CD1c-positive myeloid dendritic cell (primary cell): ENCODE measurements around the gene CCDC141.

Source experiments
- DNase-seq: peaks from one replicate; pipeline ENCODE4 v3.0.0-alpha.2; 2016; ENCODE audit errors: extremely low spot score

The CCDC141 gene

DNA sequence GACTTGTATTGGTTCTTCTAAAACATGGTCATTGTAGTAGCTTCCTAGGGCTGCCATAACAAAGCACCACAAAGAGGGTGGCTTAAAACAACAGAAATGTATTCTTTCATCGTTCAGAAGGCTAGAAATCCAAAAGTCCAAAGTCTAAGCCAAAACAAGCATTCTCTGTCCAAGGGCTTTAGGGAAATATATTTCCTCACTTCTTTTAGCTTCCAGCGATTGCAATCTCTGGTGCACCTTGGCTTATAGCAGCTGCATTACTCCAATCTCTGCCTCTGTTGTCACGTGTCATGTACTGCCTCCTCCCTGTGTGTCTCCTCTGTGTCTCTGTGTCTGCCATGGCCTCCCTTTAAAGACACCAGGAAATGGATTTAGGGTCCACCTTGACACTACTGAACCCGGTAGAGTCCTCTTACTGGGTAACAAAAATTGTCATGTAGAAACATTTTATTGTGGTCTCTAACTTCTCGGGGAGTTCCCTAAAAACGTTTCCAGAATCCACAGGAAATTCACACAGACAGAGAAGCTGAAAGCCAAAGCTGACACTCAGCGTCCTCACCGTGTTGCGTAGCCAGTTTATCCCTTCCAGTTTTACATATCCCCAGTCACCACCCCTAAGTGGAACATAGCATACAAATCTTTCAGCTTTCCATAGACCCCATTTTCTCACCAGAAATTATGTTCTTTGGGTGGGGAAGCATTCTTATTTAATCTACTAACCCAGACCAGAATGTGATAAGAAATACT is 222.0 kb downstream of the CCDC141 start:
- DNase-seq, result no peak

DNA sequence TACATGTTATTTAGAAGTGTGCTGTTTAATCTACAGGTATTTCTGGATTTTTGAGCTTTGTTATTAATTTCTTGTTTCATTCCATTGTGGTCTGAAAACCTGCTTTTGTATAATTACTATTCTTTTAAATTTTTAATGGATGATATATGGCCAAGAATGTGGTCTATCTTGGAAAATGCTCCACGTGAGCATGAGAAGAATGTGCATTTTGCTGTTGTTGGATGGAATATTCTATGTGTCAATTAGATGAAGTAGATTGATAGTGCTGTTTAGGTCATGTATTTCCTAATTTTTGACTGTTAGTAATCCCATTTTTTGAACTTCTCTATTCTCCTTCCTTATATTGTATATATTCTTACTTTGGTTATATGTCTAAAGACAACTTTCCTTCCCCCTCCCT is 222.8 kb downstream of the CCDC141 start:
- DNase-seq, result no peak

DNA sequence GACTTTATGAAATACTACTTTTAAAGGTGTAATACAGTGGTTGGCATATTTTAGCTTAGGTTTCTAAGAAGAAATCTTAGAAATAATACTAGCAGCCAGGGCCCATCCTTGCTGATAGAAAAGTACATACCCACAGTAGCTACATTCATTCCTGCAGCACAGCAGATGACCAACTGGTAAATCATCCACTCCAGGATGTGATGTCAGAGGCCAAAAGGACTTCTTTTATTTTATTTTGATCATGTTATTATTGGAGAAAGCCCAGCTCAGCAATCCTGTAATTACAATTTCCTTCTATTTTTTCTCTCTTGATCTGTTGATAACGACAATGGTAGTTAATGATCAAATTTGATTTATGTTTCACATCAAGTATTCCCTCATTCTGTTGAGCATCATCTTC is 224.8 kb downstream of the CCDC141 start:
- DNase-seq, result no peak

DNA sequence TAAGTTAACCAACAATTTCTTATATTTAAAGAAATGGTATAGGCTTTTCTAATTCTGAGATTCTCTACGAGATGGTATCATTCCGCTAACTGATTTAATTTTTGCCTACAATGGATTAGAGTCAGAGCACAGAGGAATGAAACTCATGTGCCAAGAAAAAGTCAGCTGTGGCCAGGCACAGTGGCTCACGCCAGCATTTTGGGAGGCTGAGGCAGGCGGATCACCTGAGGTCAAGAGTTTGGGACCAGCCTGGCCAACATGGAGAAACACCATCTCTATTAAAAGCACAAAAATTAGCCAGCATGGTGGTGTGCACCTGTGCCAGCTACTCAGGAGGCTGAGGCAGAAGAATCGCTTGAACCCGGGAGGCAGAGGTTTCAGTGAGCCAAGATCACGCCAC is 225.8 kb downstream of the CCDC141 start:
- no peak for DNase-seq

DNA sequence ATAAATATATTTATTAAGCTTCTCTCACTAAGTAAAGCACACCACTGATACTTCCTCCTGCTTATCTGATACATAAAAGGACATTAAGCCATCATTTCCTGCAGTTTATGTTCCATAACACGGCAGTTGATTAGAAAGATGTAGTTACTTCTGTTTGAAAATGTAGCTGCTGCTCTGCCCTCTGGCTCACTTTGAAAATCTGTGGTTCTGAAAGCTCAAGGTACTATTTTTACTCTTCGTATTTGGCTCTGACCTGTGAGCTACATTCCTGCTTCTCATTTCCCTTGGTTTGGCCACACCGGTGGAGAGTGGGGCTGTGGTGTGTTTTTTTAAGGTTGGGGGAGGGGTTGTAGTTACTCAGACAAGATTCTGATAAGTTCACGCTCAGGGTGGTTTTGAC is 229.9 kb downstream of the CCDC141 start:
- DNase-seq, result no peak

DNA sequence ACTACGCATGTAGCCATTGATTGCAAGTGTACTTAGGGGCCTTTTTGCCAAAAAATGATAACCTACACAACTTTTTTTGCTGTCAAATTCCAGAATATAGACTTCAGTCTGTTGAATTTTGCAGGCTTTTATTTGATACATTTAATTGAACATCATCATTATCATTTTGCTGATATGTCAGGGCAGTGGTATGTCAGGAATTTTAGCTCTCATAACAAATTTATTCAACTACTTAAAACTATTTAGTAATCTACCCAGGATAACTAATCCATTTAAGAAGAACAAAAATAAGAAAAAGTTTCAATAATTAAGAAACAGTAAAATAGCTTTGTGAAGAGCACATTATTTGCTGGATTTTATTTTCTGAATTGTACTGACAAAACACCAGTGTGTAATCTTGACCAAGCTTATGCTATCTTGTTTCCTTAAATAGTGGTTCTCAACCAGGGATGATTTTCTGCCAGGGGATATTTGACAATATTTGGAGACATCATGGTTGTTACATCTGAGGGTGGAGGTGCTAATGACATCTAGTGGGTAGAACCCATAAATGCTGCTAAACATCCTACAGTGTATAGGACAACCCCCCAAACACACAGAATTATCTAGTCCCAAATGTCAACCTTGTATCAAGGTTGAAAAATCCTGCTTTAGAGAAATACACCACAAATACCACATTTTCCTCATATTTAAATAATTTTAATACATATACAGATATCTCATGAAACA is 230.6 kb downstream of the CCDC141 start:
- DNase-seq, result no peak

DNA sequence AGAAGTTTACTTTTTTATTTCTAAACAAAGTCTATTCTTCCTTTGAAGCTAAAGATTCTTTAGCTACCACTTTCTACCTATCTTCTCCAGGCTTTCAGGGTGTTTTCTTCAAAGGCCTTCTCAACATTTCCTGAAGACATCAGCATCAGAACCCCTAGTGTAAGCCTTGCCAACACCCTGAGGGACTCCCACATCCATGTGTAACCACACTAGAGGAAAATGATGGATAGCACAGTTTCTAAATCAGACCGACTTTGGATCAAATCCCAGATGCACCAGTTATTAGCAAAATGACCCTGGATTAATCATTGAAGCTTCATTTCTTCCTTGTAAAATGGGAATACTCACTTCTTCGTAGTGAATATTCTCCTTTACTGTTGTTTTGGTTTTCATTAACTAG is 238.0 kb downstream of the CCDC141 start:
- no peak for DNase-seq

DNA sequence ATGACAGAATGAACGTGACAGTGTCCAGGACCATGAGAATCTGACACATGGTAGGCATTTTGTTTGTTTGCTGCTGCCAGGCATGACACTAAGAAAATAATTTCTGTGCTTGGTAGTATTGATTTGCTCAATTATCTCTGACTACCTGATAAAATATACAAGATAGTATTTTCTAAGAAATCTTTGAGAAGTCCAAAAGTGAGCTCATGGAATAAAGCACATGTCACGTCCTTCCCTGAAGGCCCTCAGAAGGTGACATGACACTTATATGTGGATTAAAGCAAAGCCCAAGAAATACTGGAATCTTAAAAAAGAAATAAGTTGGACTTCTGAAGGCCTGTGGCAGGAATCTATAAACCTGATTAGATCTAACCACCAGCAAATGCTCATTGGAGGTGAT is 238.9 kb downstream of the CCDC141 start:
- DNase-seq, result no peak

DNA sequence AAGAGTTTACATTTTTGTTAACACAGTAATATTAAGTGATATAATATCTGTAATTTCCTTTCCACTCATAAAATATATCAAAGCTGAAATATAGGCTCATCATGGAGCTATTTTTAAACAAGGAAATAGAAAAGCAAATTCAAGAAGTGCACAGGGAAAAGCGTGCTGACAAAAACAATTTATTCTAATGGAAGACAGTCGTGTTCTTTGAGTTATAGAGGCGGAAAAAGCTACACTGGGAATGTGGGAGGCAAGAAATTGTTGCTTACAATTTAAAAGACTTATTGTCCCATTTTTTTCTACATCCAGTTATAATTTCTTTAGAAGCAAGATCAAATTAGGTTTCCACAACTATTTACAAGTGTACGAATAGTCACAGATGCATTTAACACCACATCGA is 239.5 kb downstream of the CCDC141 start:
- no peak for DNase-seq

DNA sequence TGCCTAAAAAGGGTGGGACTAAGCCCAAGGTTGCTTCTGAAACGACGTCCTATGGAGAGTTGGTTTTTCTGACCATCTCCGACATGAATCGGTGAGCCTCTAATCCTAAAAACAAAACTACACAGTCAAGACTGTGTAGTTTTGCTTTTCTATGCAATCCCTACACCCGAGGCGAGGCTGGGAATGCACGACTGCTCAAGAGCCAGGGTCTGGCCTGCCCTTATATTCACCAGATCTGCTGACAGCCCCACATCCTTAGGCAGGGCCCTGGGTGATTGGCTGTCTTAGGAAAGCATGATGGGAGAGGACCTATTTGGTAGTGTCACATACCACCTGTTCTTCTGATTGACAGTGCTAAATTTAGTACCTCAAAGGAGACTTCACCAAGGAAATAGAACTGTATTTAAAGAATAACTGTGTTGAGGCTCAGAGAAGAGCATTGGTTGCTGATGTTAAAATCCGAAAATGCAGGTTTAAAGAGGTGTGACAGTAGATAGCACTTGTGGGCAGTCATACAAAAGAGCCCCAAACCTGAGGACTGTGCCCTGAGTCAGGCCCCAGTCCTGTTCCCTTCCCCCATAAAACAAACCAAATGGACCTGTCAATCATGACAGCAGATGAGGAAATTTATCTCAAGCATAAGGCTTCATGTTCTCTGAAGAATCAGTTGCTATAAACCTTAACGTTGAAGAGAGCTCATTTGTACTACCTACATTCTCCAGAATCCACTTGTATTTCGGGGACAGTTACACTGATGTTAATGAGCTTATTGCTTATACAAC is 242.5 kb downstream of the CCDC141 start, which contains the start of gene TTN:
Gene TTN, minus strand, starts transcription at position 197 of the 782 bp plus-strand sequence. CDS start 2,781 bp downstream, outside the sequence.
- DNase-seq, result no peak

DNA sequence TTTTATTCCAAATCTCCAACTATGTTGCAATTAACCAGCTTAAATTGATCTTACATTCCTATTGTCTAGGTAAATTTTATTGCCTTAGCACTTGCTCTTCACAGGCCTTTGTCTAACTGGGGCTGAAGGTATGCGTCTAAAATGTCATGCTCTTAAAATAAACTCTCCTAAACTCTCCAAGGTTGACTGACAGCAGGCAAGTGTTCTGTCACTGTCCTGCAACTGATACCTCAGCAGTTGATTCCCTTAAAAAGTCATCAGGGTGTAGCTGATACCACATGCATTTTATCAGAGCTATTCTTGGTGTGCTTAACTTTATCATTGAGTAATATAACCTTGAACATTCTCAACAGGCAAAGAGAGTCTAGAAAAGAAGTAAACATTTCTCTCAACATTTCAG is 243.4 kb downstream of the CCDC141 start:
- DNase-seq, result no peak

DNA sequence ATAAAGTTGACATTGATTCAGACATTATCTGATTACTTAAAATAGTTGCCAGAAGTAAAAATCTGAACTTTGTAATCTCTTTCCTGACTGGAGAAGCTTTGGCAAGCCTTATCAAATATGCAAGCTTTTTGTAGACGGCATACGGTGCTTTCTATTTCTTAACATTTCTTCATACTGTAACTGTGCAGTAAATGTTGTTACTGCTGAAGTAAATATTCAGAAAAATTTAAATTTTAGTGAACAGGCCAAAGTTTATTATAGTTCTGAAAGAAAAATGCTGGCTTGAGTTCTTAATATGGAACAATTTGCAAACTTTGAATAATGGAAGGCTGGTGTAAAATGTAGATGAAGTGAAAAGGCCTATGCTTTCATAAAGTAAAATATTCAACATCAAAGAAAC is 244.5 kb downstream of the CCDC141 start:
- DNase-seq, result no peak

DNA sequence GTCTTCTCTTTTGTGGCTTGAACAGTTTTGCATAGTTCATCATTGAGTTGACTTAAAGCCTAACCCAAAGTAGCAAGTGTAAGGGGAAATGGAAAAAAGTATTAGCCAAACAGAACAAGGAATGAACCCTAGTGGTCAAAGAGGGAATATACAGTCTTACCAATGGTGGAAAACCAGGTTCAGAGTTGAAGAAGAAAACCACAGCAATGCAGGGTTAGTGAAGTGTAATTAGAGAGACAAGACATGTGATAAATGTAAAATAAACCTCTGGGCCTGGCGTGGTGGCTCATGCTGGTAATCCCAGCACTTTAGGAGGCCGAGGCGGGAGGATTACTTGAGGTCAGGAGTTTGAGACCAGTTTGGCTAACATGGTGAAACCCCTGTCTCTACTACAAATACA is 245.1 kb downstream of the CCDC141 start:
- DNase-seq, result peak; percentile 25

DNA sequence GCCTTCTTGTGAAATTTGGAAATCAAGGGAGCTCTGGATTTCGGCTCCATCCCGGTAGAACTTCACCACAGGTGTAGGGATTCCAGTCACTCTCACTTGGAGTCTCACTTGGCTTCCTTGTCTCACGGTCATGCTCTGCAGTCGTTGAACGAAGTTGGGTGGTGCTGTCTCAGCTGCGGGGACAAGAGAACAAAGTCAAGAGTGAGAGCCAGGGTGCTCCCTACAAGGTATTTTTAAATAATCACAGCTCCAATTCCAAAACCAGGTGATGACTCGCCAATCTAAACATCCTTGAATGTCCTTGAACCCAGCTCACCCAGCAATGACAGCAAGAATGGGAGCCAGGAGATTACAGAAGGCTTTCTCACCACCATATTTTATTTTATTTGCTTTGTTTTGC is 249.4 kb downstream of the CCDC141 start:
- no peak for DNase-seq

DNA sequence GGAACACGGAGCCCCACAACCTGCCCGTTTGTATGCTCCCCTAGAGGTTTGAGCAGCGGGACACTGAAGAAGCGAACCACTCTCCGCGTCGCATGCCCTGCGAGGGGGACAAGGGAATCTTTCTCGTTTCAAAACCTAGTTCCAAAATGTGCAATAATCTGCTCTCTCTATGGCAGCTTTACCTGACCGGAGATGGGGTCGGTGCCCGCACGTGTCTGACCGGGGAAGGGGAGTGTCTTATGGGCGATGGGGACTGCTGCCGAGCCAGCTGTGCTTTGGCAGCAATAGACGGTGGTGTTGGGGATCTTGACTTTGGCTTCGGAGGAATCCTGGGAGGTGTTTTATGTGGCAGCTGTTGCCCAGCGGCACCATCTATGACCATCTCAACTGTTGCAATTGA is 250.6 kb downstream of the CCDC141 start:
- DNase-seq, result no peak

DNA sequence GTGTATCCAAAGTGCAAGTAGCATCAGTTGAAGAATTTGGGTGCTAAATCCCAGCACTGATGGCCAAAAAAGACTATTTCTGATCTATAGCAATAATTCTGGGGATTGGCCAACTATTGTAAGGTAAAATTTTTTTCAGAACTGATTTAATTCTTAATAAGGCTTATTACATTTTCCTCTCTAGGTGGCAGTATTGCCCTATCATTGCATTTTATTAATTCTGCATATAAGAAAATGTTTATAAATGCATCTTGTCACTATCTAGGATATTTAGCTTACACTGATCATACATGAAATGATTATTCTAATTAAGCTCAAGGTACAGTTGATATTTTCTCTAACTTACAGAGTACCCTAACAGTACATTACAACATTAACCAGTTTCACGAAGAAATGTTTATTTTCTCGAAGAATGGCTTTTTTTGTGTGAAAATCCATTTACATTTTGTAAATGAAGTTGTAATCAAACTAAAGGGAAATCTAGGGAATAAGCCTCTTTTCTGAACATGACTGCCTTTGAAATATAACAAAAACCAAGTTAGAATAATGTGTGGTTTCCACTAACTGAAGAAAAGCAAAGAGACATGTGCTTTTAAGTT is 253.8 kb downstream of the CCDC141 start:
- peak; percentile 37 for DNase-seq

DNA sequence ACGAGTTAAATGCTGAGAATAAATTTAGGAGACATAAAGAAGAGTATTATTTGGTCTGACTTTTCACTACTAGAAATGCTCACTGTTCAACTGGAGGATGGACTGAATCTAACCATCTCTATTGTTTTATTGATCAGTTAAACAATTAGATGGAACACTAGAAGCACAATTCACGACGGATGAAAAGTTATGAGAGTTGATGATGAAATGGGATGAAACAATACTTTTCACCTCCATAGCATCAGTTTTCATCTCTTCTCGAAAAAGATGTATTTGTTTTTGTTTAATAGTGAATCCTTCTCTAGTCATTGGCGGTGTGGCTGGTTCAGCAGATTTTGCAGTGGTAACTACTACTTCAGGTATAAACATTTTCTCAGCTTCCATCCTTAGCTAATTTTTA is 262.0 kb downstream of the CCDC141 start:
- DNase-seq, result no peak

DNA sequence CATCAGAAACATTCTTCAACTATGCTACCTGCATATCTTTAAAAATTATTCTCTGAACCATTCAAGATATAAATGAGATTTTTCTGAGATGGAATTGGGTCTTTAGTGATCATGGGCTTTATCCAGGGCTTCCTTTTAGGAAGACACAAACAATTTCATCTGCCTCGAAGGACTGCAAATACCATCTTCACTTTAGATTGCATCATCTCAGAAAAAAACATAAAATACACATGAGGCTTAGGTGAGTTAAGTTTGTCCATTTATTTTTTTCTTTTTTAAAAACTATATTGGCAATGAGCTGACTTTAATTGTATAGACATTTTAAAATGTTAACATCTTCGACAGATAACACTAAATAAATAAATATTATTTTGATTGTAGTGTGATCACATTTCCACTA is 262.8 kb downstream of the CCDC141 start:
- DNase-seq, result no peak

DNA sequence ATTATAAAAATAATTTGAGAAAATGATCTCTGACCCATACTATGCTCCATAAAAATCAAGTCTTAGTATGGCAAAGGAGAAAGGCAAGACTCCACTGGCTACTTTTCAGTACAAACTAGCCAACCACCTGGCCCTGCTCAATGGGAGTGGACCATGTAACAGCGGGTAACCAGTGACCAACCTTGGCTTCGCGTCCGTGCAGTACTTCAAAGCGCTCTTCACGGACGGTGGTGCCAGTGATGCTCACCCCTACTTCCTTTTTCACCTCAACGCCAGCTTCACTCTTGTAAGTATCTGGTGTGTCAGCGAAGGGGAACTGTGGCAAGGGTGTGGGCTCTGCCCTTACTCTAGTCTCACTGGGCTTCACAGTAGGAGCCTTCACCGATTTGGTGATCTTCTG is 266.0 kb downstream of the CCDC141 start:
- no peak for DNase-seq

DNA sequence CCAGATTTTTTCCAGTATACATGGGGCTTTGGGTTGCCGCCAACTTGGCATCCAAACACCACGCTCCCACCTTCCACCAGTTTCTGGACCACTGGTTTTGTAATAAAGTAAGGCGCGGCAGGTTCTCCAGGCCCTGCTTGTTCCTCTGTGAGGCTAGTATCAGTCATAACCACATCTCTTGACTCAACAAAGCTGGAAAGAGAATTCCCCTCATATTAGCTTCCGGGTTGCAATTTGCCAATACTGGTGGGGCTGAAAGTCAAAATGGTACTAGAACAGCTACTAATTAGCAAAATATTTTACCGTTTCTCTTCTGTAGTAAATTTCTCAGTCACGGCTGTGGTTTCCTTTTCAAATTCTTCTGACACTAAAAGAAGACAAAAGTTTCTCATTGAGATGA is 267.7 kb downstream of the CCDC141 start:
- no peak for DNase-seq
